SK-N-SH (cell line): Measurements from ENCODE around the gene RARS2.

ENCODE experiments used
- CTCF ChIP-seq: fragments of 200-600 bp; sonication (generic); IDR thresholded peaks from 2 replicates; pipeline ENCODE4 v1.6.1; 2017; ENCODE audit warnings: antibody characterized with exemption, mild to moderate bottlenecking, moderate library complexity
- FOXM1 ChIP-seq: IDR thresholded peaks from 2 replicates; pipeline ENCODE4 v1.4.0; 2012; ENCODE audit warnings: low read depth, mild to moderate bottlenecking
- MXI1 ChIP-seq: IDR thresholded peaks from 2 replicates; pipeline ENCODE4 v1.6.1; 2012; ENCODE audit warnings: mild to moderate bottlenecking, low read depth, low read length, improper control_type of control experiment
- NRF1 ChIP-seq: IDR thresholded peaks from 2 replicates; pipeline ENCODE4 v1.6.1; 2012; ENCODE audit warnings: low read depth, mild to moderate bottlenecking, low read length
- POLR2AphosphoS5 ChIP-seq: IDR thresholded peaks from 2 replicates; pipeline ENCODE4 v1.6.1; 2012; ENCODE audit warnings: low read depth, low read length
- REST ChIP-seq: IDR thresholded peaks from 2 replicates; pipeline ENCODE4 v1.6.1; 2012; ENCODE audit warnings: mild to moderate bottlenecking, low read depth, low read length, moderate library complexity
- SIN3A ChIP-seq: IDR thresholded peaks from 2 replicates; pipeline ENCODE4 v1.6.1; 2012; ENCODE audit warnings: low read depth, mild to moderate bottlenecking, low read length, moderate library complexity, borderline replicate concordance
- YY1 ChIP-seq: IDR thresholded peaks from 2 replicates; pipeline ENCODE4 v1.4.0; 2012; ENCODE audit warnings: low read depth, mild to moderate bottlenecking

GRCh38 chr6:87633851-87634250 lies 44.1 kb upstream of the RARS2 start:
- TF ChIP-seq REST (no peak), YY1 (no peak), NRF1 (no peak), FOXM1 (no peak), MXI1 (no peak), CTCF (no peak), POLR2AphosphoS5 (no peak), SIN3A (no peak)
